Tibial nerve (tissue), 4 donors: ENCODE results near the gene ALPK3.

Experiments used
- CTCF ChIP-seq, 5 experiments: fragments of 200-600 bp in 3 of 5; fragments of 450-650 bp in 2 of 5; sonication (generic) in 3 of 5; IDR thresholded peaks; one replicate each; pipeline ENCODE4 v1.5.1; 2016 to 2019; ENCODE audit warnings: antibody characterized with exemption in 5 of 5, mild to moderate bottlenecking in 3 of 5, moderate library complexity in 2 of 5
- EP300 ChIP-seq, 2 donors: sonication (generic); formaldehyde crosslinking; IDR thresholded peaks; one replicate each; pipeline ENCODE4 v1.6.1; 2017; ENCODE audit warnings: antibody characterized with exemption in 2 of 2, mild to moderate bottlenecking in 1 of 2
- POLR2A ChIP-seq, 2 donors: fragments of 450-650 bp; IDR thresholded peaks; one replicate each; pipeline ENCODE4 v1.6.1; 2017; ENCODE audit warnings: antibody characterized with exemption in 2 of 2, mild to moderate bottlenecking in 2 of 2, moderate library complexity in 2 of 2

- TF ChIP-seq CTCF (IDR thresholded peaks at IDR 0.05) (no peak), EP300 (IDR thresholded peaks at IDR 0.05) (no peak), POLR2A (IDR thresholded peaks at IDR 0.05) (no peak)
Observed at GRCh38 chr15:84794162-84794547, 23.0 kb upstream of the ALPK3 start.
